K562 (cell line): Measurements from ENCODE around the gene ZDHHC6. TPM values are rescaled to one million over a fixed set of nuclear protein-coding genes. Genes with fewer than 3 reads are reported as not detected.

Experiments used
- CHD4 ChIP-seq: fragments of 200-600 bp; sonication (generic); IDR thresholded peaks from 3 replicates; pipeline ENCODE4 v1.6.1; 2012; ENCODE audit warnings: low read depth, mild to moderate bottlenecking, mixed read lengths, low read length, inconsistent platforms; ENCODE audit not compliant: insufficient read depth, insufficient replicate concordance, poor library complexity, severe bottlenecking
- CREB1 ChIP-seq, 2 experiments: sonication (generic) in 1 of 2; formaldehyde crosslinking in 1 of 2; IDR thresholded peaks; 2 replicates each; pipeline versions ENCODE4 v1.6.1 to v1.8.0; 2012 to 2022; ENCODE audit warnings: inconsistent platforms in 1 of 2, mild to moderate bottlenecking in 1 of 2, missing genetic modification reagents in 1 of 2, moderate library complexity in 1 of 2
- DEAF1 ChIP-seq: fragments of 450-650 bp; formaldehyde crosslinking; IDR thresholded peaks from 2 replicates; pipeline ENCODE4 v1.4.0; 2020; ENCODE audit warnings: mild to moderate bottlenecking, moderate library complexity
- ELK1 ChIP-seq: sonication (generic); formaldehyde crosslinking; IDR thresholded peaks from 2 replicates; pipeline ENCODE4 v1.8.1; 2022; ENCODE audit warnings: missing genetic modification reagents
- ESRRB ChIP-seq: fragments of 250-450 bp; sonication (Bioruptor Pico); IDR thresholded peaks from 2 replicates; pipeline ENCODE4 v1.5.0; 2020; ENCODE audit warnings: mild to moderate bottlenecking, moderate library complexity, borderline replicate concordance
- GTF3C2 ChIP-seq: IDR thresholded peaks from 3 replicates; pipeline ENCODE4 v1.6.1; 2011; ENCODE audit warnings: borderline replicate concordance, mild to moderate bottlenecking, moderate library complexity; ENCODE audit not compliant: insufficient read length; ENCODE audit errors: extremely low read depth
- HDAC1 ChIP-seq, 2 experiments: fragments of 450-650 bp; IDR thresholded peaks; 2 replicates each; pipeline ENCODE4 v1.6.1; 2016 to 2017; ENCODE audit warnings: inconsistent platforms in 1 of 2, mild to moderate bottlenecking in 1 of 2, moderate library complexity in 1 of 2
- HDAC3 ChIP-seq: fragments of 450-650 bp; IDR thresholded peaks from 2 replicates; pipeline ENCODE4 v1.6.1; 2018; ENCODE audit warnings: borderline replicate concordance, mild to moderate bottlenecking, moderate library complexity; ENCODE audit not compliant: partially characterized antibody
- HMGXB4 ChIP-seq: sonication (generic); formaldehyde crosslinking; IDR thresholded peaks from 2 replicates; pipeline ENCODE4 v1.8.1; 2023; ENCODE audit warnings: mild to moderate bottlenecking, missing genetic modification reagents
- MEIS2 ChIP-seq: fragments of 450-650 bp; IDR thresholded peaks from 2 replicates; pipeline ENCODE4 v1.6.1; 2014; ENCODE audit warnings: mild to moderate bottlenecking; ENCODE audit not compliant: partially characterized antibody
- NCOR1 ChIP-seq: fragments of 450-650 bp; IDR thresholded peaks from 2 replicates; pipeline ENCODE4 v1.6.1; 2016; ENCODE audit warnings: mild to moderate bottlenecking, moderate library complexity
- PHF20 ChIP-seq: fragments of 450-650 bp; IDR thresholded peaks from 2 replicates; pipeline ENCODE4 v1.6.1; 2018; ENCODE audit not compliant: partially characterized antibody
- POLR2AphosphoS2 ChIP-seq: IDR thresholded peaks from 2 replicates; pipeline ENCODE4 v1.6.1; 2012; ENCODE audit warnings: low read length, improper control_type of control experiment
- SRSF3 ChIP-seq: fragments of 200-400 bp; formaldehyde crosslinking; IDR thresholded peaks from 2 replicates; pipeline ENCODE4 v1.6.1; 2016; ENCODE audit warnings: mild to moderate bottlenecking, low read length, moderate library complexity; ENCODE audit not compliant: insufficient read depth
- TBL1XR1 ChIP-seq, 2 experiments: IDR thresholded peaks; 2 replicates each; pipeline ENCODE4 v1.6.1; 2012; ENCODE audit warnings: improper control_type of control experiment in 2 of 2, low read length in 2 of 2, mild to moderate bottlenecking in 1 of 2
- TRIM24 ChIP-seq, 2 experiments: fragments of 450-650 bp; IDR thresholded peaks; 2 replicates each; pipeline ENCODE4 v1.6.1; 2016
- ZNF668 ChIP-seq: fragments of 250-450 bp; sonication (Bioruptor Pico); IDR thresholded peaks from 2 replicates; pipeline ENCODE4 v1.8.0; 2022; ENCODE audit warnings: mild to moderate bottlenecking, inconsistent platforms
- ZNF699 ChIP-seq: fragments of 250-450 bp; sonication (Bioruptor Pico); IDR thresholded peaks from 2 replicates; pipeline ENCODE4 v1.8.0; 2021; ENCODE audit warnings: mild to moderate bottlenecking, moderate library complexity; ENCODE audit not compliant: insufficient replicate concordance
- ZNF76 ChIP-seq: fragments of 250-450 bp; sonication (Bioruptor Pico); IDR thresholded peaks from 2 replicates; pipeline ENCODE4 v1.4.0; 2020; ENCODE audit warnings: mild to moderate bottlenecking, moderate library complexity, borderline replicate concordance
- ZNF778 ChIP-seq: fragments of 450-650 bp; formaldehyde crosslinking; IDR thresholded peaks from 2 replicates; pipeline ENCODE4 v1.4.0; 2020; ENCODE audit warnings: mild to moderate bottlenecking, moderate library complexity
- ZSCAN29 ChIP-seq: fragments of 450-650 bp; IDR thresholded peaks from 2 replicates; pipeline ENCODE4 v1.6.1; 2017
- polyA plus RNA-seq, 8 experiments: library from polyadenylated mRNA; depleted of rRNA in 4 of 8; stranded (reverse) in 5 of 8; unstranded in 3 of 8; fragments of >200 nt; fragmentation: Nextera tagmentation in 2 of 8; fragmentation: Illumina TruSeq in 1 of 8; extraction: Ambion mirVana in 2 of 8; extraction: Trizol in 1 of 8; gene quantifications; 2 replicates each; pipeline versions ENCODE4 v1.2.1 to v1.2.3, GENCODE V29; 2011 to 2014; ENCODE audit warnings: inconsistent platforms in 1 of 8, missing spikeins in 1 of 8
- total RNA-seq, 7 experiments: library from RNA; depleted of rRNA in 6 of 7; stranded (reverse); fragments of >200 nt in 6 of 7; fragmentation: Illumina TruSeq in 2 of 7; extraction: Trizol in 2 of 7; gene quantifications; 2 replicates each; pipeline versions ENCODE4 v1.2.1 to v1.2.3, GENCODE V29; 2011 to 2021; ENCODE audit warnings: low replicate concordance in 1 of 7

Gene ZDHHC6
- total and polyA plus RNA-seq, 9 of the 15 experiments (the other 6 are each of a cell fraction or from before 2014, with no cell fraction given), result 13.6 to 30.5 (median 21.5) TPM

- TF ChIP-seq ZNF76, result no peak
- no peak for TF ChIP-seq ZNF699 (CRISPR knock-in tag)
- peak; percentile 10 for TF ChIP-seq MEIS2
- TF ChIP-seq POLR2AphosphoS2, result no peak
- no peak for TF ChIP-seq ZNF668 (CRISPR knock-in tag)
- TF ChIP-seq HDAC1 (IDR thresholded peaks at IDR 0.05), result peak in 1 of 2 experiments; percentile 51; a peak in 2 of 4 replicates
- peak; percentile 12 to 36; a peak in 2 of 4 replicates for TF ChIP-seq TRIM24 (IDR thresholded peaks at IDR 0.05)
- TF ChIP-seq PHF20, result no peak
- peak; percentile 90 for TF ChIP-seq NCOR1
- TF ChIP-seq GTF3C2, result no peak
- 0 out of 2 replicates have a peak, but pooled peaks have one; percentile 23 for TF ChIP-seq DEAF1 (CRISPR knock-in tag)
- TF ChIP-seq CHD4, result no peak
- TF ChIP-seq ELK1 (CRISPR knock-in tag), result no peak
- TF ChIP-seq SRSF3, result no peak
- peak; percentile 10; the same call in 1 of the 2 replicates for TF ChIP-seq CREB1 (IDR thresholded peaks at IDR 0.05)
- TF ChIP-seq CREB1 (CRISPR knock-in tag; IDR thresholded peaks at IDR 0.05), result no peak
- no peak for TF ChIP-seq HMGXB4 (CRISPR knock-in tag)
- no peak for TF ChIP-seq ZNF778 (CRISPR knock-in tag)
- TF ChIP-seq ZSCAN29, result no peak
- 0 out of 4 replicates have a peak, but pooled peaks of 1 of the 2 experiments have one; percentile 27 for TF ChIP-seq TBL1XR1 (IDR thresholded peaks at IDR 0.05; ENCODE audit: low read length in 2 of 2)
- no peak for TF ChIP-seq ESRRB (CRISPR knock-in tag)
- TF ChIP-seq HDAC3, result peak; percentile 85
Measured at GRCh38 chr10:112383325-112383724, 63.4 kb downstream of the ZDHHC6 start (continued).
